Epithelial cell of proximal tubule (primary cell): Measurements from ENCODE around the gene IRF4. TPM values are rescaled to one million over a fixed set of nuclear protein-coding genes. Genes with fewer than 3 reads are reported as not detected.

Experiments used
- DNase-seq: peaks from one replicate; pipeline ENCODE4 v3.0.0-alpha.2; 2011; ENCODE audit warnings: low read depth
- H3K4me3 ChIP-seq: 2 replicates; pipeline ENCODE4 v1.5.1; 2011; ENCODE audit warnings: low read depth, mild to moderate bottlenecking, low read length
- total RNA-seq: library from RNA; depleted of rRNA; stranded (reverse); fragments of >200 nt; gene quantifications from 2 replicates; pipeline ENCODE4 v1.2.3, GENCODE V29; 2015
- TF ChIP-seq, protein P1 (sequence below): conservative IDR thresholded peaks from 2 replicates; pipeline ENCODE4 v1.5.1; 2012; ENCODE audit warnings: low read depth, mild to moderate bottlenecking, low read length

Gene IRF4
- total RNA-seq, 1 donor from 2014 or later = 0.23 TPM

DNA sequence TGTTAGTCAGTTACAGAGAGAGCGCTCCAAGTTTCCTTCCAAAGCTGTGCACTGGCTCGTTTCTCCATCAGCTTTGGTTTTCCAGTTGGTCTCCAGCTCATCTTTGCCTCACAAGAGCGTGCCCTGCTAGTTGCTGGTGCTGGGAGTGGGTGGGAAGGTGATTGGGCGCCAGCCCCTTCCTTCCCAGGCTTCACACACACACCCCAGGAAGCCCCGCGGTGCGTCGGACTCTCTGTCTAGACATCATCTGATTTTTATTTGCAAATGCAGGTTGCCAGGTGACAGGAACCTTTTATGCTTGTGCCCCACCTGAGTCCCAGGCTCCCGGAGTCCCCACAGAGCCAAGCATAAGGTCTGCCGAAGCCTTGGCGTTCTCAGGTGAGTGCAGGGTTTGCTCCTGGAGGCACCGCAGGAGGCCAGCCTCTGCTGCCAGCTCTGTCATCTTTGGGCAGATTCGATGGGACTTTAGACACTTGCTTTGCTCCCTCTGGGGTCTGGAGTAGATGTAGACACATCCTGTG is 7.1 kb downstream of the IRF4 start:
- DNase-seq = no peak
- H3K4me3 ChIP-seq = no peak overlapping the region
- TF ChIP-seq, protein P1, sequence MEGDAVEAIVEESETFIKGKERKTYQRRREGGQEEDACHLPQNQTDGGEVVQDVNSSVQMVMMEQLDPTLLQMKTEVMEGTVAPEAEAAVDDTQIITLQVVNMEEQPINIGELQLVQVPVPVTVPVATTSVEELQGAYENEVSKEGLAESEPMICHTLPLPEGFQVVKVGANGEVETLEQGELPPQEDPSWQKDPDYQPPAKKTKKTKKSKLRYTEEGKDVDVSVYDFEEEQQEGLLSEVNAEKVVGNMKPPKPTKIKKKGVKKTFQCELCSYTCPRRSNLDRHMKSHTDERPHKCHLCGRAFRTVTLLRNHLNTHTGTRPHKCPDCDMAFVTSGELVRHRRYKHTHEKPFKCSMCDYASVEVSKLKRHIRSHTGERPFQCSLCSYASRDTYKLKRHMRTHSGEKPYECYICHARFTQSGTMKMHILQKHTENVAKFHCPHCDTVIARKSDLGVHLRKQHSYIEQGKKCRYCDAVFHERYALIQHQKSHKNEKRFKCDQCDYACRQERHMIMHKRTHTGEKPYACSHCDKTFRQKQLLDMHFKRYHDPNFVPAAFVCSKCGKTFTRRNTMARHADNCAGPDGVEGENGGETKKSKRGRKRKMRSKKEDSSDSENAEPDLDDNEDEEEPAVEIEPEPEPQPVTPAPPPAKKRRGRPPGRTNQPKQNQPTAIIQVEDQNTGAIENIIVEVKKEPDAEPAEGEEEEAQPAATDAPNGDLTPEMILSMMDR = no peak

DNA sequence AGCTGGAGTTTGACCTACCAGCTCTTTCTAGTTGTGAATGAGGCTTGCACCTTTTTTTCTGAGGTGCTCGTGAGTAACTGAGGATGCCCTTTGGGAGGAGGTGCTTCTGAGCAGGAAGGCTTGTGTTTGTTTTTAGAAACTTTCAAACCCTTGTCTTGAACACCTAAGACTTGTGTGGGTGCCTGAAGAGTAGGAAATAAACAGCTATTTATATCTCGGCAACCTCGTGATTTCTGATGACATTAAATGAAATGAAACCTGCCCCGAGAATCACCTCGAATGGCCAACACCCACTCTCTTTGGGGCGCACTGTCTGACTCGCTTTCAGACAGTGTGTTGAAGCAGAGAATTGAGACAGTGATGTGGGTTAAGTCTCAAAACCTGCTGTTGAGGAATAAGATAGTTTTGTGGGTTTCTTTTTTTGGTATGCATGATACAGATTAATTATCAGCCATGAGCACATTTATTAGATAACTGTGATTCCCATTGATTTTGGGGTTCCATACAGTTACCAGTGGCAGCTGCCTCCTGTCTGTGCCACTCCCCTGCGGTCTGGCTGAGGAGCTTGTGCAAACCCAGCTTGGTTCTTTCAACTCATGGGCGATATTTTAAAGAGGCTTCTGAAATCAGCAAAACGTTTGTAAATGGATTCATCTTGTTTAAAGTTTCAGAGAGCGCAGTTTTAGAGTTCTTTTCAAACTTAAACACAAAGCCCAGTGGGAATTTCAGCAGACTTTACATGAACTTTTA is 8.4 kb downstream of the IRF4 start:
- TF ChIP-seq, protein P1 = no peak

DNA sequence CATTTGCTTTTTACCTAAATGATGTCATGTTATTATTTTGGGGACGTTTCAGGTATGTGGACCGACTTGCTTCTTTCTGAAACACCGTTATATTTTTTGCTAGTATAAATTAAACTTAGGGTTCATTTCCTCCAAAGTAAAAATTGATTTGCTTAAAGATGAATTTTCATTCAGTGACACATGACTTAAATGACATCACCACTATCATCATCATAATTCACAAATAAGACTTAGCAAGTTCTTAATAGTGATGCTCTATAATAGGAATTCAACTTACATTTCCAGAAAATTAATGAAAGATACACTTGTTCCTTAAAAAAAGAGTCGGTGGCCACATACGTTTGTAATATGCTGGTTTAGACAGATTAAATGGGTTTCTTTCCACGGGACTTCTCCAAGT is 9.3 kb downstream of the IRF4 start:
- no peak for DNase-seq
- TF ChIP-seq, protein P1 = no peak
- H3K4me3 ChIP-seq = no peak overlapping the region

More for the DNA sequence above, 8.4 kb downstream of the IRF4 start:
- no peak overlapping the region for H3K4me3 ChIP-seq
- DNase-seq = no peak

DNA sequence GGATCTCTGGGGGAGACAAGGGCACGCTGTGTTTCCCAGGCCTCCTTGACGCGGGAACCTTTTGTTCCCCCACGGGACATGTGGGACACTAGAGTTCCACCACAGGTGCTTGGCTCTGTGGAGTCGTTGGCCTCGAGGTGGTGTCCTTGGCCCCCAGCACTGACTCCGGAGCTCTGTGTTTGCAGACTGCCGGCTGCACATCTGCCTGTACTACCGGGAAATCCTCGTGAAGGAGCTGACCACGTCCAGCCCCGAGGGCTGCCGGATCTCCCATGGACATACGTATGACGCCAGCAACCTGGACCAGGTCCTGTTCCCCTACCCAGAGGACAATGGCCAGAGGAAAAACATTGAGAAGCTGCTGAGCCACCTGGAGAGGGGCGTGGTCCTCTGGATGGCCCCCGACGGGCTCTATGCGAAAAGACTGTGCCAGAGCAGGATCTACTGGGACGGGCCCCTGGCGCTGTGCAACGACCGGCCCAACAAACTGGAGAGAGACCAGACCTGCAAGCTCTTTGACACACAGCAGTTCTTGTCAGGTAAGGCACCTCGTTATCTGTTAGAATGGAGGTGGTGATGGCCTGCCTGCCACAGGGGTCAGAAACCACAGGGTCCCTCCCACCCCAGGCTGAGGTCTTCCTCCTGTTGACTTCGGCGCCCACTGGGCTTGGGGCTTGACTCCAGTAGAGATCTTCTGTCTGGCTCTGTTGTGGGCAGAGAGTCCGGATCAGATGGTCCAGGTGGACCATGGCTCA is 9.9 kb downstream of the IRF4 start:
- H3K4me3 ChIP-seq = no peak overlapping the region
- no peak for DNase-seq
- TF ChIP-seq, protein P1 = no peak

DNA sequence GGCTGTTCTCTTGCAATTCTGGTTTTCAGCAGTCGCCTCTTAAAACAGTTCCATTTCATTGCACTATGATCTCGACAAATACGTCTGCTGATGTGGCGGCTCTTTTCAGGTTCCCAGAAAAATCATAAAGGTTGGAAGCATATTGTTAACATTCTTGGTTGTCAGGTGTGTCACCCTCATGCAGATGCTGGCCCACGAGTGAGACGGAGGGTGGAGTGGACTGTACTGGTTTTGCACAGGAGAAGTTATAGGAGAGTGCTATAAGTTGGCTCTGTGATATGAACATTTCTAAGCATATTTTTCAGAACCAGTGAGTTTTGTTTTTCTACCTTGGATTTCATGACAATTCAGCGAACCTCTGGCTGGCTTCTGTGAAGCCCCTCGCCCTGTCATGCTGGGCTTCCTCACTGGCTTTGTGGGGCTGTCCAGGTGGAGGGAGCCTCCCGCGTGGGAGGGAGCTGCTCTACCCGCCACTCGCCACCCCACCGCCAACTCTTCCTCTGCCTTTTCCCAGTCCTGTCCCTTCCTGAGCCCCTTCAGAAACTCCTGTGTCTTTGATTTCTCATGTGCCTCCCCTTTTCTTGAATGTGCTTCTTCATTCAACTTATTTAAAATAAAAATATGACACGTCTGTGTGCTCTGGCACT is 10.6 kb downstream of the IRF4 start:
- TF ChIP-seq, protein P1 = no peak
- no peak for DNase-seq
- H3K4me3 ChIP-seq = no peak overlapping the region

DNA sequence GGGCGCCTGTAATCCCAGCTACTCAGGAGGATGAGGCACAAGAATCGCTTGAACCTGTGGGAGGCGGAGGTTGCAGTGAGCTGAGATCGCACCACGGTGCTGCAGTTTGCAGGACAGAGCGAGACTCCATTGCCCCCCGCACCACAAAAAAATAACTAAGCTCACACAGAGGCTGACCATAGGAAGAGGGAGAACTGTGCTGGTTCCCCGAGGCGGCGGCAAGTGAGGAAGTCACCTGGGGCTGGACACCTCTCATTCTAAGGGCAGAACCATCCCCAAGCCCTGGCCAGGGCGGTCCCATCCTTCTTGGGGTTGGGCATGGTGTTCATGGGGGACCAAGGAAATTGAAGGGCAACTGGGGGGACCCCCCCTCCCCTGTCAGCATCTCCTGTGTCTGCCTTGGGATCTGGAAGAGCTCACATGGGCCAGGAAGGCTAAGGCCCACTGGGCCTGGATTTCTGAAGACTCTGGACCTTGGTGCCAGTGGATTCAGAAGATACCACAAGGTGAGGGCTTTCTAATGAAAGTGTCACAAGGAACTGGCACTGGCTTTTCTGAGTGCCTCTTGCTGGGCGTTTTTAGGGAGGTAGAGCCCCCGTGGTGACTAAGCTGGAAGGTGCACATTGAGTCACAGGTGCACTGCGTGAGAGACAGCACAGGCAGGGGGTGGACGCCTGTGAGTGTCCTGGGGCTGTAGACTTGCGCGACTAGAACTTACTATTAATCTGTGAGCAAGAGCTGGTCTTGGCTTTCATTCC is 11.5 kb downstream of the IRF4 start:
- TF ChIP-seq, protein P1 = no peak
- no peak overlapping the region for H3K4me3 ChIP-seq
- DNase-seq = no peak
